AG09309 (cell line): ENCODE measurements around the gene EXOC4.

Source experiments
- DNase-seq: peaks from one replicate; pipeline ENCODE4 v3.0.0-alpha.2; 2010; ENCODE audit warnings: low read depth
- H3K4me3 ChIP-seq: 2 replicates; pipeline ENCODE4 v1.5.1; 2011; ENCODE audit warnings: mild to moderate bottlenecking, low read depth, low read length, moderate library complexity; ENCODE audit not compliant: control insufficient read depth
- TF ChIP-seq, protein P1 (sequence below): IDR thresholded peaks from 2 replicates; pipeline ENCODE4 v1.5.1; 2011; ENCODE audit warnings: mild to moderate bottlenecking, low read depth, low read length, inconsistent platforms; ENCODE audit not compliant: insufficient read depth, control insufficient read depth; ENCODE audit errors: missing control alignments

EXOC4 gene

GRCh38 chr7:133561396-133561795 lies 308.5 kb downstream of the EXOC4 start:
- TF ChIP-seq, protein P1, sequence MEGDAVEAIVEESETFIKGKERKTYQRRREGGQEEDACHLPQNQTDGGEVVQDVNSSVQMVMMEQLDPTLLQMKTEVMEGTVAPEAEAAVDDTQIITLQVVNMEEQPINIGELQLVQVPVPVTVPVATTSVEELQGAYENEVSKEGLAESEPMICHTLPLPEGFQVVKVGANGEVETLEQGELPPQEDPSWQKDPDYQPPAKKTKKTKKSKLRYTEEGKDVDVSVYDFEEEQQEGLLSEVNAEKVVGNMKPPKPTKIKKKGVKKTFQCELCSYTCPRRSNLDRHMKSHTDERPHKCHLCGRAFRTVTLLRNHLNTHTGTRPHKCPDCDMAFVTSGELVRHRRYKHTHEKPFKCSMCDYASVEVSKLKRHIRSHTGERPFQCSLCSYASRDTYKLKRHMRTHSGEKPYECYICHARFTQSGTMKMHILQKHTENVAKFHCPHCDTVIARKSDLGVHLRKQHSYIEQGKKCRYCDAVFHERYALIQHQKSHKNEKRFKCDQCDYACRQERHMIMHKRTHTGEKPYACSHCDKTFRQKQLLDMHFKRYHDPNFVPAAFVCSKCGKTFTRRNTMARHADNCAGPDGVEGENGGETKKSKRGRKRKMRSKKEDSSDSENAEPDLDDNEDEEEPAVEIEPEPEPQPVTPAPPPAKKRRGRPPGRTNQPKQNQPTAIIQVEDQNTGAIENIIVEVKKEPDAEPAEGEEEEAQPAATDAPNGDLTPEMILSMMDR = no peak
- no peak for DNase-seq
- no peak overlapping the region for H3K4me3 ChIP-seq

DNA sequence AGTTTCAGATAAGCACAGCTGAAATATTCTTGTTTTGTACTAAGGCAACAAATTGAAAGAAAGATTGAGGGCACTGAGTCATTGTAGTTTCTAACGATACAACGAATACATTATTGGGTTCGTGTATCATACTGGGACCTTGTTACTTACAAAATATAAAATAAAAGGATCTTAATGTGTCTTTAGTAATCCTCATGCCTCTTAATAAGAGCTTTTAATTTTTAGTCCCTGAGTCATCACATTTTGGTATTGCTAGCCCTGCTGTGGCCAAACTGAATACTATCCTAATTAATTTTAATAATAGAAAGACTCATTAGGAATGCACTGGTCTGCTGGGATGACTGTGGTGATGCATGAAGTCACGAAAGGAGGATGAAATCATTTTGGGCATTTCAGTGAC lies 309.7 kb downstream of the EXOC4 start:
- H3K4me3 ChIP-seq = no peak overlapping the region
- TF ChIP-seq, protein P1 = no peak
- peak; percentile 59 for DNase-seq

- H3K4me3 ChIP-seq = no peak overlapping the region
Observed at GRCh38 chr7:133563251-133563650, 310.4 kb downstream of the EXOC4 start.

GRCh38 chr7:133564484-133564883 lies 311.6 kb downstream of the EXOC4 start:
- DNase-seq = no peak
- no peak overlapping the region for H3K4me3 ChIP-seq
- TF ChIP-seq, protein P1 = peak; percentile 4

More at GRCh38 chr7:133563251-133563650, 310.4 kb downstream of the EXOC4 start:
- TF ChIP-seq, protein P1 = no peak
- no peak for DNase-seq

DNA sequence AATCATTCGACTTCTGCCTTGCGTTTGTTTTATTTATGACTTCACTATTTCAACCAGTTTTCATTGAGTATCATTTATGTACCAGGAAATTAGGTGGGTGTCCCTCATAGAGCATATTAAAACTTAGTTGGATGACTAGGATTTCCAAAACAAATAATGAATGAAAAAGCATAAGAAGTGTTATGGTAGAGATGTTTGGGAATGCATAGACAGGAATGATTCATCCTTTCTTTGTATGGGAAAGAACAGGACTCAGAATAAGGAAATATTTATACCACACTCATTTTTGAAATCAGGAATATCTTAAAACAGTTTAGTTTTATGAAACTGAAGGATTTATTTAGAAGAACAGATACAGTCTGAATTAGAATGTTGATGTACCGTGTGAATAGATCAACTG lies 315.7 kb downstream of the EXOC4 start:
- no peak overlapping the region for H3K4me3 ChIP-seq
- no peak for DNase-seq
- TF ChIP-seq, protein P1 = no peak

- no peak overlapping the region for H3K4me3 ChIP-seq
- no peak for DNase-seq
- TF ChIP-seq, protein P1 = no peak
Observed at GRCh38 chr7:133570321-133570720, 317.4 kb downstream of the EXOC4 start.

- TF ChIP-seq, protein P1 = no peak
Observed at GRCh38 chr7:133571076-133571475, 318.2 kb downstream of the EXOC4 start.

More at GRCh38 chr7:133571076-133571475, 318.2 kb downstream of the EXOC4 start:
- DNase-seq = no peak
- H3K4me3 ChIP-seq = no peak overlapping the region
